ENCODE data around the gene TMOD1.

GRCh38 chr9:97487861-97488260, 13.6 kb upstream of the TMOD1 start:
- TF ChIP-seq POLR2A (IDR thresholded peaks at IDR 0.05; ENCODE audit: low read depth, low read length) = no peak
- no peak for TF ChIP-seq POLR2AphosphoS5 (IDR thresholded peaks at IDR 0.05; ENCODE audit: low read depth, low read length)
